HUDEP-2 (cell line): ENCODE results near the gene LVRN.

Experiments used
- DNase-seq, 76 experiments: peaks; one replicate each; lab custom pipeline; 2025; ENCODE audit not compliant: unreplicated experiment in 76 of 76; lab: John Stamatoyannopoulos, UW

The LVRN gene

GRCh38 chr5:116013207-116013785, 51.0 kb downstream of the LVRN start:
- DNase-seq, result no peak

- DNase-seq, result no peak
These were observed 51.7 kb downstream of the LVRN start for GRCh38 chr5:116013936-116014335.

- DNase-seq, result no peak
These were observed 61.3 kb downstream of the LVRN start for GRCh38 chr5:116023619-116024018.

- DNase-seq, result no peak
These were observed 63.6 kb downstream of the LVRN start for GRCh38 chr5:116025866-116026265.

GRCh38 chr5:116032094-116032517, 69.8 kb downstream of the LVRN start, which contains the start of gene ARL14EPL:
TSS of gene ARL14EPL (plus strand) at chr5:116032472. CDS start at chr5:116051466, 18,994 bp downstream.
- peak in 16 of 76 experiments; percentile 1 to 48 (median 6) for DNase-seq

GRCh38 chr5:116032991-116033390, 70.7 kb downstream of the LVRN start:
- no peak for DNase-seq

GRCh38 chr5:116035123-116035522, 72.8 kb downstream of the LVRN start:
- DNase-seq, result no peak

- DNase-seq, result no peak
These were observed 75.1 kb downstream of the LVRN start for GRCh38 chr5:116037236-116037822.

GRCh38 chr5:116038817-116039216, 76.5 kb downstream of the LVRN start:
- no peak for DNase-seq

- no peak for DNase-seq
These were observed 80.1 kb downstream of the LVRN start for GRCh38 chr5:116042375-116042774.

- no peak for DNase-seq
These were observed 81.8 kb downstream of the LVRN start for GRCh38 chr5:116044073-116044472.

- DNase-seq, result no peak
These were observed 83.5 kb downstream of the LVRN start for GRCh38 chr5:116045821-116046220.

- no peak for DNase-seq
These were observed 84.0 kb downstream of the LVRN start for GRCh38 chr5:116046261-116046660.

GRCh38 chr5:116046823-116047222, 84.5 kb downstream of the LVRN start:
- DNase-seq, result no peak

- no peak for DNase-seq
These were observed 96.2 kb downstream of the LVRN start for GRCh38 chr5:116058346-116058936.

GRCh38 chr5:116062352-116062751, 100.1 kb downstream of the LVRN start:
- no peak for DNase-seq

GRCh38 chr5:116063950-116064349, 101.7 kb downstream of the LVRN start:
- no peak for DNase-seq

GRCh38 chr5:116068028-116068632, 105.9 kb downstream of the LVRN start:
- peak in 21 of 76 experiments; percentile 2 to 51 (median 11) for DNase-seq

GRCh38 chr5:116071211-116071610, 108.9 kb downstream of the LVRN start:
- no peak for DNase-seq

GRCh38 chr5:116075191-116075831, 113.0 kb downstream of the LVRN start:
- peak in 7 of 76 experiments; percentile 1 to 29 (median 12) for DNase-seq

- DNase-seq, result peak in 1 of 76 experiments; percentile 1
These were observed 114.2 kb downstream of the LVRN start for GRCh38 chr5:116076496-116076895.
